IPS-NIHi7 (cell line): ENCODE data around the gene DHCR24.

ENCODE experiments used
- DNase-seq: peaks from one replicate; pipeline ENCODE4 v3.0.0; 2012; ENCODE audit warnings: mixed read lengths; ENCODE audit errors: extremely low spot score

DHCR24 gene

DNA sequence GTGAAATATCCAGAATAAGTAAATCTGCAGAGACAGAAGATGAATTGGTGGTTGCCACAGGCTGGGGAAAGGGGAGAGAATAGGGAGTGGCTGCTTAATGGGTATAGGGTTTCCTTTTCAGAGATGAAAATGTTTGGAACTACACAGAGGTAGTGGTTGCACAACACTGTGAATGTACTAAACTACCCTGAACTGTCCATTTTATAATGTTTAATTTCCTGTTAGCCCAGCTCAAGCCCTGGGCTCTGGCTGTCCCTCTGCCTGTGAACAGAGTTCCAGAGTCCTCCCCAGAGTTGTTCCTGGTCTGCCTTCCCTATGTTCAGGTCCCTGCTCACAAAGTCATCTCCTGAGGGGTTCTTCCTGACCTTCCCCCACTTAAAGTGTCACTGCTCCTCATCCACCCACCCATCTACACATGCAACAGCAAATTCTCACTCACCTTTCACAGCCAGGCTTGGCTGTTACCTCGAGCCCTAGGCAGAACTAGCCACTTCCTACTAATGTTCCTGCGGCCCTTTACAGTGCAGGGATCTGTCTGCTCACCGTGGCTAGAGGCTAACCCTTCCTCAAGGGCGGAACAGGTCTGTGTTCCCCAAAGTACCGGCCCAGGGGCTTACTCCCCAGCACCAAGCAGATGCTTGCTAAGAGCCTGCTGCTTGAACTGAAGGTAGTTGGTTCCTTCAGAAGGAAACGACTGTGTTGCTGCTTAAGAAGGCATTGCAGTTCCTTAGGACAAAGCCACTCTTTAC, 22.4 kb downstream of the DHCR24 start:
- no peak for DNase-seq

DNA sequence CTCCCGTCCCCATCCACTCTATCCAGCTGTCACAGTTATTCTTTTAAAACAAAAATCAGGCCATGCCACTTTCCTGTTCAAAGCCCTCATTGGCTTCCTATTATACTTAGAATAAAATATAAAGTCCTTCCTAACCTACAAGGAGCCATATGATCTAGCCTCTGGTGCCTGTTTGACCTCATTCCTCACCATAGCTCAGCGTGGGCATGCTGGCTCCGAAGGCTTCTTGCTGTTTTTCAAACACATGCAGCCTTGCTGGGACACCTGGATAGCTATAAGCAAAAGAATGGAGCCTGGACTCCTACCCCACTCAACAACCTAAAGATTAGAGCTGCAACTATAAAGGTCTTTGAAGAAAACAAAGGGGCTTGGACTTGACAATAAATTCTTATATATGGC, 23.7 kb downstream of the DHCR24 start:
- no peak for DNase-seq

DNA sequence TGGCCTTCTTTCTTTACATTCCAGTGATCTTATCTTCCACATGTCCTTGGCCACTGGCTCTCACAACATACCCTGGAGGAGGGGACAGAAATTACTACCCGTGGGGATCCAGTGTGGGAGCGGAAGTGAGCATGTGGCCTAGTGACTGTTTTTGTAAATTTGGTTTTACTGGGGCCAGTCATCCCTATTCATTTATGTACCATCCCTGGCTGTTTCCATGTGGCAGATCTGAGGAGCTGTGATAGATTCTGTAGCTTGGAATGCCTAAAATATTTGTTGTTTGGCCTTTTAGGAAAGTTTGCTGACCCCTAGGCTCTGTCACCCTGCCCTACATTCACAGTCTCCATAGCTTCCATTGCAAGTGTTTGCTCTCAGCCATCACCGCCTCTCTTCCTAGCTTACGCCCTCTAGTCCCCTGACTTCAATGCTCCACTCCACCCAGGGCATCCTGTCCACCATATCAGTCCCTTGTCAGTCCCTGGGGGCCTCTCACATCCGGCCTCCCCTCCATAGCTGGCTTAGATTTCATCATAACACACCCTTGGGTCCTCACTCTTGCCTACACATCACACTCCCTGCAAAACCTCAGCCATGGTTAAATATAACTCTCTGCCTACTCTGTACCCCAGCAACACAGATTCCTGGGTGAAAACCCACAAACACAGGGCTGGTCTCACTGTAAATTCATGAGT, 25.8 kb downstream of the DHCR24 start:
- DNase-seq = no peak

DNA sequence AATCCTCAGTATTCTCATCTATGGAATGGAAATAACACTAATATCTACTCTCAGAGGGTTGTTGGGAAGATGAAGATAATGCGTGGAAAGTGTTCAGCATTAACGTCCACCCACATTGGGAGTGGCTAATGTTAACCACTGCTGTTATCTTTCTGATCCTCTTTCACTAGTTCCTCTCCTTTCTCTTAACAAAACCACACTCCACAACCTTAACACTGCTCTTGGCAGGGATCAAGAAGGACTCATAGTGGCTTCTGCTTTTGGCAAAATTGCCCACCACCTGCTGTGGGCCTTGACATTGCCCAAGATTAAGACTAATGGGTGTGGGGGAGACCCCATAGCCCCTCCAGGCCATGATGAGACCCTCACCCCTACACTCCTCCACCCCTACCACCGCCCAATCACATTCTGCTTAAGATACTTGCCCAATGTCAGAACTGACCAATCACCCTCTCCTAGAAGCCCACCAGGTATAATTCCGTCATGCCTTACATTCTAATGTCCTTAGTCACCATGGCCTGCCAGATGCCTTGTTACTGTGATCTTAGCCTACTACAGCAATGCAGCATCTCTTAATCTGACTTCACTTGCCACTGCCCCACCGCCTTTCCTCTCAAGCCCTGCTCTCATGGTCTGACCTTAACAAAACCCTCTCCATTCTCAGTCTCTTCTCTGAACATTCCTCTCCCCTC, 27.1 kb downstream of the DHCR24 start:
- DNase-seq = no peak

DNA sequence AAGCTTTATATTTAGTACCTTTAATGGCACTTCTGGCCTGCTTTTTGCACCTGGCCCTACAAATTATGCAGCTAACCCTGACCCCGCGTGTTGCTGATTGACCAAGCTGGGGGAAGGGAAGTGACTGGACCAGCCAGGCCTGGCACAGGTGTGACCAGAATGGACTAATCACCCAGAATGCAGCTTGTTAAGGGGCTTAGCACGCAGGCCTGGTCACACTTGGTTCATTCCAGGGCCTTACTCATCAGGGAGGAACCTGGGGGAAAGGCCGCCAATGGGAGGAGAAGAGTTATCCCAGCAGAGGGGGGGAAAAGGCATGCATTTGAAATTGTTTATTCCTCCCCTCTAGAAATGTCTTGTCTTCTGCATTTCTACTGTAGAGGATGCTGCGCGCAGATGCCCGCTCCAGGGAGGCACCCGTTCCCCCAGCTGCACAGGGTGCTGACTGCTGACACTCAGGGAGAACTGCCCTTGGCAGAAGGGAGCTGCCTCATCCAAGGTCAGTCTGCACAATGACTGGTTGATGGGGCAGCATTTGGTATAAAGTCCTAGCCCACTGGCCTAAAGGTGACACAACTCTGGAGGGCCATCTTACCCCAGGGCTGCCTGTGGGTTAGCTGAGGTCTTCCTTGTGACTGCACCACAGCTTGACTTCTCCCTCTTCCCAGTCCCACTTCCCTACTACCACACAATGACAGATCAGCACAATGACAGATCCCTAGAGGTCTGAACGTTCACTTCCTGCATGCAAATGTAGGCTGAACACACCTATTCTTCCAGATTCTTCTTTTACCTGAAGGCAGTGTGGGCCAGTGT, 29.0 kb downstream of the DHCR24 start:
- DNase-seq = no peak

DNA sequence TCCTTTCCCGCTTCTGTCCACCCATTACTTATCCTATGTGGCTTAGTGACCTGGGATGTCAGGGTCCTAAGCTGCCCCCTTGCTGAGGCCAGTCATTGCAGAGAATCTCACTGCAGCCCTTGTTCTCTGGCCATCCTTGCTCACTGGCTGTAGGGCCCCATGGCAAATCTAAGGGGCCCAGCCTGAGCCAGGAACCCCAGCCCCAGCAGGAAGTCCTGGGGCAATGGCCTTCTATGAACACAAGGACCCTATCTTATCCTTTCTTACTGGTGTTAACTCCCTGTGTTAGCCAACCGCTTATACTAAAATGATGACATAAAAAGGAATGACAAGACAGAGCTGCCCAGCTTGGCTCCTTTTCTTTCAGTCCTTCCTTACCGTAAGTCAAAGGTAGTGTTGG, 29.9 kb downstream of the DHCR24 start:
- DNase-seq = no peak

DNA sequence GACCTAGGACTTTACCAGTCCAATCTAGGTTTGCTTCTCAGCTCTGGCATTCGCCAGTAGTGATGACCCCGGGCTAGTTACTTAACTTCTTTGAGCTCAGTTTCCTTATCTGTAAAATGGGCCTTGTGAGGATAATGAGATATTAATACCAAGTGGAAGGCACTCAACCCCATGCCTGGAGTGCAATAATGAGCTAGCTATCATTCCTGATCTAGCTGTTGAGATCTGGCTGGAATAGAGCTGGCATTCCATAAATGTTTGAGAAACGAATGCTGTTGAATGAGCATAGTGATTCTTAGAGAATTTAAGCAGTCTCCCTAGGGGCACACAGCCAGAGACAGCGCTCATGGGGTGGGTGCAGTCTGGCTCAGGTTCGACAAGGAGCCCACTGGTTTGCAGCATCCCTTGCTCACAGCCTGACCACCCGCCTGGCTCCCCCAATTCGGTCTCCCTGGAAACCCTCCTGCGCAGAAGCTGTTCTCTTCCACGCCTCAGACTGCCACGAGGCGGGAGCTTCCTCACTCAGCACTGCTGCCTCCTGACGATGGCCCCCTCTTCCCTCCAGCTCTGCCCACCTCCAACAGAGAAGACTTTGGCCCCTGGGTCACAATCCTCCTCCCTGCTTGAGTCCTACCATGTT, 32.5 kb downstream of the DHCR24 start:
- DNase-seq = no peak

DNA sequence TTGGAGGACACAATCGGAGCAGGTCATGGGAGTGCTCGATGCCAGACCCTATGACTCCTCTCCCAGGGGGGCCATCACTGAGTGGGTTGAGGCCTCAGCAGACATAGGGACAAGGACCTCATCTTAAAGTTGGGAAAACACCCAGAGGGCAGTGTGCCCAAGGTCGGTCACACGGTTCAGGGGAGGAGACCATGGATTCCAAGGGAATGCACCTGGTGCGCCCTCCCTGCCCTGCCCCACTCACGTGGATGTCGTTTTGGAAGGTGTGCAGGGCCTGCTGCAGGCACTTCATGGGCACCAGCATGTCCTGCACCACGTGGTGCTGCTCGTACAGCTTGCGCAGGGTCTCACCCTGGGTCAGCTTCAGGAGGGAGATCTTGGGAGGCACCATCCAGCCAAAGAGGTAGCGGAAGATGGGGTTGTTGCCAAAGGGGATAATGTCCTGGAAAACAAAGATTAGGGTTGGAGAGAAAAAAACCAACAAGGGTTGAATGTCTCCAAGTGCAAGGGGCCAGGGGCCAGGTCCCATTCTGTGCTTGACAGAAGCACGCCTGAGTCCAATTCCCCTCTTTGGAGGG, 33.1 kb downstream of the DHCR24 start:
- DNase-seq = no peak

DNA sequence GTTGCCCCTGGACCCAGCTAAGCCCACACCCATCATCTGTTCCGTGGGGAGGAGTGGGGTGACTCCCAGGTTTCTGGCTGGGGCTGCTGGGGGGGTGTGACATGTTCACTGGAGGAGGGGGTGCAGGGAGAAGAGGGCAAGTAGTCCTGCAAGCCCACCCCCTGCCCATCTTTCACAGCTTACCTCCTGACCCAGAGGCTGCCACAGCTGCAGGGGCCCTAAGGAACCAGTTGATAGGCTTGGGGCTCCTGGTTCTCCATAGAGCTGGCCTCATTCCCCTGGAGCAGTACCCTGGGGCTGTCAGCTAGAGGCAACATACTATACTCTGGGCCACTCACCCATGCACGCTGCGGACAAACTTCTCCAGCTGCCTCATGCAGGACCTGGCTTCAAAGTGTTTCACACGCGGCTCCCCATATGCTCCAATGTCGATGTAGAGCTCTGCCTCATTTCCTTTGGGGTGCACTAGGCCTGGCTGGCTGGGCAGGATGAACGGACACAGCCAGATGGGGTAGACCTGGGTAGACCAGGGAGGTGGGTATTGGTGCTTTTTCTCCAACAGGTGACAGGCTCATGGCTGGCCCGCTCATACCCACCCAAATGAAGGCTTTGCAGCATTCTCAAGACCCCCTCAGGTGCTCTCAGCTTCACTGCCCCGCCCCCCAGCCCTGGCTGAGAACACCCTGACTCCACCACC, 33.8 kb downstream of the DHCR24 start:
- no peak for DNase-seq

DNA sequence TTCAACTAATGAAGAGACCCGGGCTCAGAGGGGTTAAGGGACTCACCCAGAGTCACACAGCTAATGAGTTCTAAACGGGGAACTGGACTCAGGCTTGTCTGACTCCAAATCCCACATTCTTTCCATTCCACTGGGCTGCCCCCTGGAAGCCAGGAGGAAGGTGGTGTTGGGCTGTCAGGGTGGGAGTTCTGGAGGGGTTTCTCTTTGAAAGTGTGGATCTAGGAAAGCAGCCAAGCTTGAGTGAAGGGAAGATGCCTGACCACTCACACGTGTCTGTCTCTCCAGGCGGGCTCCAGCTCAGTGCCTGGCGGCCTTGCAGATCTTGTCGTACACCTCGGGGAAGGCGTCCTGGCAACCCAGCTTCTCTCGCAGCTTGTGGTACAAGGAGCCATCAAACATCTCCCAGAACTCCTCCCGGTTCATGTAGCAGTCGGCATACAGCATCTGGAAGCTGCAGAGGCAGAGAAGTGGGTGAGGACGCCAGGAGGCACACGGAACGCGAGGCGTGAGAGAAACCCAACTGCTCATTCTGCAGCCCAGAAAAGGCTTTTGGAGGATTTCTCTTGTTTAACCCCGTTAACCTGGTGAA, 35.0 kb downstream of the DHCR24 start:
- DNase-seq = no peak

DNA sequence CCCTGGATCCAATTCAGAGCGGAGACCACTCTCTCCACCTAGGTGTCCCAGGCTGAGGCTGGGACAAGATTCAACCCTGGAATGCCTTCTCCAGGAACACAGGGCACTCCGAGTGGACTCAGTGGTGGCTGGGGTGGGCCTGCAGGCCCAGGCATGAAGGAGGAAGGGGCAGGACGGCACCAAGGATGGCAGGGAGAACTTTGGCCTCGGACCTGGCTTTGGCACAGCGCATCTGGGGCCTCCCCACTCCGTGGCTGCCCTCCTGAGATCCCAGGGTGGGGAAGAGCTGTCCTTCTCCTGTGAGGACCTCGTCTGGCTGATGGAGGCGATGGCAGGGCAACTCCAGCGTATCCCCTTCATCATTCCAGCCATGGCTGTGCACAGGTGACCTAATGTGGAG, 35.6 kb downstream of the DHCR24 start:
- no peak for DNase-seq

DNA sequence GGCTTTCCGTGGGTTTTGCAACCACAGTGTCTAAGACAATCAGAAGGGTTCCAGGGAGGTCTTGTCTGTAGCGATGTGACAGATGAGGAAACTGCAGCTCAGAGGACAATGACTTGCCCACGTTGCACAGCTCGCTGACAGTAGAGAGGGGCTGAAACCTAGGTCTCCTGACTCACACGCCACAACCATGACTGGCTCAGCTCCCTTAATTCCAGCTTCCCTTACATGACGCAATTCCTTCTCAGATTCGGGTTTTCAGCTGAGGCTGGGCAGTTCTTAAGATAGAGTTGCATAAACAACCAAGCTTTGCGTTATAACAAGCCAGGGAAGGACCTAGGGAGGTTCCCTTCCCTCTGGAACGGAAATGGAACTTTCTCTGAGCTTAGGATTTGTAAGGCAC, 36.3 kb downstream of the DHCR24 start:
- DNase-seq = no peak

DNA sequence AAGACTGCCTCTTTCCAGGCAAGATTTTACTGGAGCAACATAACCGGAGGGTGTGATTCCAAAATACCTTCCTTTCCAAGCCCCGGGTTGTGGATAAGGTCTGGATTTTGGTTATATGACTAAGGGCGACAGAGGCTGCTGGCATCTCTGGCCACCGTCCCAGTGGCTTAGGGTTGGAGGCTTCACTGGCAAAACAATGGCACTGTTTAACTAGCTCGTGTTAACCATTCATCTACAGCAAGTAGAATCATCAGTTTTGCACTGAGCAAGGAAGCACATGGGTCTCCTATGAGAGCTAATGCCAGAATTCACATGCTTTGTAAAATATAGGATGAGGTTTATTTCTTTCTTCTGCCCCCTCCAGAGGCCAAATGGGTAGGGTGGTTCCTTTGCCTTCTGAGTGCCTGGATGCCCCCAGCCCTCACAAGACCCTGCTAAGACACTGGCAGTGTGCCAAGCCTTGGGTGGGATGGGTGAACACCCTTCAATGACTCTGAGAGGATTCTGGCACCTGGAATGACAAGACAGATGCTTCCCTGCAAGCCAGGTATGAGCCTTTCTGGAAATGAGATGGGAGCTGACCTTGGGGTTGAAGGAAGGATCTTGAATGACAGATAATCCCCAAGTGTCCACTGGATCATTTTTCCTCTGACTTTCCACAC, 36.8 kb downstream of the DHCR24 start:
- no peak for DNase-seq

DNA sequence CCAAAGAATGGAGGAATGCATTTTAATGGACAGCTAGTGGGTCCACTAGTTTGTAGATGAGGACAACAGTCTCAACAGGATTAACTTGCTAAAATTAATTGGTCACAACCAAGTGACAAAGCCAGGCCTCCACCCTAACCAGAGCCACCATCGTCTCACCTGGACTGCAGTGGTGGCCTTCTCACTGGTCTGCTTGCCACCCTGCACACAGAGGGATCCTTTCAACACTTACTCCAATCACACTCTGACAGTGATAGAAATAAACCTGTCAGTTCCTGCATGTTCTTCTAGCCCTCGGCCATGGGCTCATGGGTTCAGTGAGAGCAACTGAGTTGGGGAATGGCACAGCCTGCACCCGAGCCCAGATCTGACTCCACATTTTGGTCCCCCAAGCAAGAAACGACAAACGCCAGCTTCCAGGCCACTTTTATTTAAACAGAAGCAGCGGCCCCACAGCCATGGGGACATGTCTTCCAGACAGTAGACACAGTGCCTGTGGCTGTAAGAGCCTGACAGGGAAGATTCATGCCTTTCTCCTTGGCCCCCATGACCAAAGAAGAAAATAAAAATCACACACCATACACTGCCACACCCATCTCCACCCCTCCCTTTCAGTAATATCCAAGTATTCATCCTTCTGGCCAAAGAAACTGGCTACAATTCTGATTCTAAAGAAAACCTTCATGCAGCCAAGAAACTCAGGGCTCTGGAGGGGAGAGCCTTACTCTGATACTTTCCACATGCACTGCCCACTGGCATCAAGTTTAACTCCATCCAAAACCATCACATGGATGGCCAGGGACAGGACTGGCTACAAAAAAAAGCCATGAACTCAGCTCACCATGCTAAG, 37.6 kb downstream of the DHCR24 start:
- no peak for DNase-seq

DNA sequence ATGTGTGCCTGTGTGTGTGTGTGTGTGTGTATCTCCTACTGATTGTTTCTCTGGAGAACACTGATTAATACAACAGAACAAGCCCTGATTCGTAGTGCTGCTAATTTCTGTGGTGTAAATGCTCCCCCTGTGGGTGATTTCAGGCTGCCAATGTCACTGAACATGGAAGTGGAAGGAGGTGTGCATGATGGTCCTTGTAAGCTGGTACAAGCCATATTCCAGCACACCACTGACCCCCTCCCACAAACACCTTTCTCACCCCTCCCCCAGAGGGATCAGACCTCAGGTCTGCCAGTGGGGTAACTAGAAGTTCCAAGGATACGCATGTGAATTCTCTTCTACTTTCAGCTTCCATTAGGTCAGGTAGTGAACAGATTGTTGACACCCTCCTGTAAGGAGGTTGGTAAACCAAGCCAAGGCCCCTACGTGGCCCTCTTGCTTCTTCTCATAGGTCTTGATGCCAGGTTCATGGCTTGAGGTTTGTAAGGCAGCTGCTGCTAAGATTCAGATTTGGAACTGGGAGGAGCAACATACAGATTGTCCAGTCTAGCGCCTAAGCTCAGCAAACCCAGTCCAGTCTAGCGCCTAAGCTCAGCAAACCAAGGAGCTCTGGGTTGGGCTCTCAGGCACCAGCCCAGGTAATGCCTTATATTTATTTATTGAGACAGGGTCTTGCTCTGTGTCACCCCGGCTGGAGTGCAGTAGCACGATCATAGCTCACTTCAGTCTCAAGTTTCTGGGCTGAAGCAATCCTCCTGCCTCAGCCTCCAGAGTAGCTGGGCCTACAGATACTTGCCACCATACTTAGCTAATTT, 38.7 kb downstream of the DHCR24 start:
- no peak for DNase-seq

DNA sequence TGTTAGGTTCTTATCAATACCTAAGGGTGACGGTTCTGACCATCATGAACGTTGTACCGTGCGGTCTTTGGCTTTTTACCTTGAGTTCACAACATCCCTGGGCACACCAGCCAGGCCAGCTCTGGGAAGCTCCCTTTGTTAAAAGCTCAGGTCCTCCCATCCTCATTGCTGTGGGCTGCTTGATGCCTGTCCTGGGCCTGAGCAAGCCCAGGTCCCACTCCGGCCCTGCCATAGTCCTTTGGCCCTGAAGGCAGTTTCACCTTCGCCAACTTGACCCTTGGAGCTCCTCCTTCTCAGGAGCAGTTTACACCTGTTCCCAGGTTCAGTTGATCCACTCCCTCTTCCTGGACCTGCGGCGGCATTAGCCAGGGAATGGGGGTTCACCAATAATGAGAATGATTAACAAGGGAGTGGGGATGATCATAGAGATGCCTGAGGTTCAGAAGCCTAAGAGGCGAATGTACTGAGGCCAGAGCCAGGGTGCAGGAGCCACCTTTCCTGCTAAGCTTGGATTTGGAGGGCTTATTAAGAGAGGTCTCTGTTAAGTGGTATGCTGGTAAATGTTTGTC, 40.2 kb downstream of the DHCR24 start:
- DNase-seq = no peak

DNA sequence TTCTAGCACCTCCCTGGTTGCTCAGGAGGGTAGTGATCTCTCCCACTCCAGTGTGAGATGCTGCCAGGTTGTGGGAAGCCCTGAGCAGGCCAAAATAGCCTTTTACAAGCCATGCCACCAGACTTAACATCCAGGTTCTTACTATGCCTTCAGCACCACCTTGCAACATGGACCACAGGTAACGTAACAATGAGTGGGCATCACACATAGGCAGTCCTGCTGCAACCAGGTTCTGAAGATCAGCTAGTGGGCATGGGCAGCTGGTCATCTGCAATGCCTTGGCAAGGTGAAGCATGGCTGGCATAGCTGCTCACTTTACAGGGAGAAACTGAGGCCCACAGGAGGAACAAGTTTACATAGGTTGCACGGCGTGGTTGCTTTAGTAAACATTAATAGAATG, 40.7 kb downstream of the DHCR24 start:
- DNase-seq = no peak

DNA sequence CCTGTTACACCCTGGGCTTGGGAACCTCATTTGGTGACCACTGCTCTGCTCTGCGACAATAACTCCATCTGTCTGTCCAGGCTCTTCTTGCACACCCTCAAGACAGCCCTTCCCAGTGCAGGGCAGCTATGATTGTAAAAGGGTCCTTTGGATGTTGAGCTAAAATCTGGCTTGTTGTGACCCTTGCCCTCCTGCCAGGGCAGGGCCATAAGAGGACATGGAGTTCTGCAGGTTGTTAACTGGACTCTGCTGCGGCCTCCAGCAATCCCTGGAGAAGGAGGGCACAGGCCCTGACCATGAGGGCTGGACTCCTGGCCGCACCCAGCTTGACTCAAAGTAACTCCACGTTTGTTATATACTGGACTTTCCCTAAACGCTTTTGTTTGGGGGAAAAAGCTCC, 41.2 kb downstream of the DHCR24 start:
- DNase-seq = no peak
